Measurements from ENCODE around the gene CYP19A1.

Gene CYP19A1

DNA sequence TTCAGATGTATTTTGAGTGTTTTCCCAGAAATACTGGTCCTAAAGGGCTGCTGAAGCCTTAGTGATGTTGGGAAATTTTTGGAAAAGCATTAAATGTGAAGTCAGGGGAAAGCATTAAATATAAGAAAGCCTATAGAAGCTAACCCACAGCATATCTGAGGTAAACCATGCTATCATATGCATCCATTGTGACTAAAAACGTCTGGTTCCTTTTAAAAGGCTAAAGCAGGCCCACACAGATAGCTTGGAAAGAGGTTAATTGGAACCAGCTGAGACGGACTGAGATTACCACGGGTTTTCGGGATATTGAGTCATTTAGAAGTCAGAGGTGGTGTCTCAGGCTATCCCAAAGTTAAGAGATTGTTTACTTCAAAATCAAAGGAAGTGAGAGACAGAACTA is 78.2 kb downstream of the CYP19A1 start:
- no peak for DNase-seq (ENCODE audit: low read depth)

DNA sequence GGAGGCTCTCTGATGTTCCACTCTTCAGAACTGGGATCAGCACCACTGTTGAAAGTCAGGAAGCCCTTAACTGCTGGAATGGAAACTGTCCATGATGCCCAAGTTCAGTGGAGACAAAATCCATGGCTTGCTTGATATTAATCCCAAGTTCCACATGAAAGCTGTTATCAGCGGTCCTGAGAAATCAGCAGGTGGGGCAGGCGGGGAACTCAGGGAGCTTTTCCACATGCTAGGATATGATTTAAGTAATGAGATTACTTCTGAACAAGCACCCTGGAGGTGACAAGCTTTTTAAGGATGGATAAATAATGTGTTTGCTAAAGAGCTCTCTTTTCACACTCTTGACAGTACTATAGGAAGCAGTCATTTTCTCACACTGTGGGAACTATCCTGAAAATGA is 82.9 kb downstream of the CYP19A1 start:
- DNase-seq (ENCODE audit: low read depth) = no peak

DNA sequence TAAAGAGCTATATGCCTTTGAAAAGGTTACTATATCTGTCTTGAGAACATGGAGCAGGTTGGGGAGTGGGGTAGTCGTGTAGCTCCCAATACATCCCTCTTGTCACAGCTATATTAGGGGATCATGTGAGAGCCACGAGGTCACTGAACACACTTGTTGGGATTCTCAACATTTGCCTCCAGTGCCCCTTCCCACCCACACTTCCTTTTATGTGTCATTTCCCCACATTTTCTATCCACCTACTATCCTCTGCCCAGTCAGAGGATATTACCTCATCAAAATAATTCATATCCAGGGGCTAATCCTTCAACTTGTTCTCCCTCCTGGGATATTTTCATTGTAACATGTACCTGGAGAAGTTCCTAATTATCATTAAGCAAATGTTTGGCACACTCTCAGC is 85.0 kb downstream of the CYP19A1 start:
- DNase-seq (ENCODE audit: low read depth) = no peak

DNA sequence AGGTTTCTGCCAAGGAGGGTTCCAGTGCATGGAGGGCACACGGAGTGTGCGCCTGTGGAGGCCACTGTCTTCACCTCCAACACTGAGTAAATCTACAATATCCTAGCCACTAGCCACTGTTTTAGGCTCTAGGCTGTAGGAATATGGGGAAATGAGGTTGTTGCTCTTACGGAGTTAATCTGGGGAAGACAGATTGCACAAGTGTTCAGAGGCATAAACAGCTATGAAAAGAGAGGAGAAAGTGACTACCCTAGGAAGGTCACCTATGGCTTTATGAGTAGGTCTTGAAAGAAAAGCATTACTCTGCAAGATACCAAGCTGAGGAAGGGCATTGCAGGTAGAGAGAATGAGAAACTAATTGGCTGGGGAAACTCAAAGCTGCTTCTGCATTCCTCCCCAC is 85.7 kb downstream of the CYP19A1 start:
- DNase-seq (ENCODE audit: low read depth) = no peak

DNA sequence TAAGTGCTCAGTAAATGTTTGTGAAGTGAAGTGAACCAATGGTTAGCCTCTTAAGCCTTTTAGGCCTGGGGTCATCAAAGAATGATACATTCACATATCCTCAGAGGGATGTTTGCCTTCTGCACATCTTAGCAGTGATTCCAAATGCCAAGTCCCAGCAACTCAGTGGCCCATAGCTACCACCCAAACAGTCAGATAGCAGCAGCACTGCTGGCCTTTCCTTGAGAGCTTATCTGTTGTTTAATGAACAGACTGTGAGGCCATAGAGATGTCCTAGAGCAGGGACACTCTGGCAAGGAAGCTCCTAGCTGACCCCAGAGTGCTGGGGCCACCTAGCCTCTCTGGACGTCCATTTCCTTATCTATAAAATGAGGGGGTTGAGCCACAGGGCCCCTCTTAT is 86.8 kb downstream of the CYP19A1 start:
- DNase-seq (ENCODE audit: low read depth) = no peak

DNA sequence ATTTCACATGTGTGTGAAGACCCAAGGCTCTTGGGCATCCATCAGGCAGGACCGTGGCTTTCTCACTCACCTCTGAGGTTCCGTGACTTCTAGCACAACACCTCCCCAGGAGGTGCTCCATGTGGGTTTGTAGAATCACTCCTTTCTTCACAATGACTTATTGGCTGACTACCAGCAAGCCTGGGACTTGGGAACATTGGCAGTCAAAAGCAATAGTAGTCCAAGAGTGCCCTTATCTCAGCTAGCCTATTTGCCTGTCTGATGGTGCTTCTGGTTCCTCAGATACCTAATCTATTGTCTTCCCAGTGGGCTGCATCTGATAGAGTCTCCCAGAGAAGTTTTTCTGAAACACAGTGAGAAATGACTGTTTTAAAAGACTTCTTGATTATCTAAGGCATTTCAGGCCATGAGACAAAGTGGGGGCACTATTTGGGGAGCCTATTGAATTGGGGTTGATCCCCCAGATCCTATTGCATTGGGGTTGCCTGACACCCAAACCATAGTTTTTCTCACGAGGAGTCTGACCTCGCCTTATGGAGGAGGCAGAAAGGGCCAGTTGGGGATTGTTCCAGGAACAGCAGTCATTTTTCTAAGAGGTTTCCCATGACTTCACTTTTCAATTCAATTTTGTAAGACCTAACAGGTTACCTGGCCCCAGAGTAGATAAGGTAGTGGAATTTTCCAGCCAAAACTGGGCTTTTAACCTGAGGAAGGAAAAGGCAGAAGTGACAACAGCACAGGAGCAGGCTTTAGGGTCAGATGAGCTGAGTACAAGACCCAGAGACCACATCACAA is 88.0 kb downstream of the CYP19A1 start:
- no peak for DNase-seq (ENCODE audit: low read depth)

DNA sequence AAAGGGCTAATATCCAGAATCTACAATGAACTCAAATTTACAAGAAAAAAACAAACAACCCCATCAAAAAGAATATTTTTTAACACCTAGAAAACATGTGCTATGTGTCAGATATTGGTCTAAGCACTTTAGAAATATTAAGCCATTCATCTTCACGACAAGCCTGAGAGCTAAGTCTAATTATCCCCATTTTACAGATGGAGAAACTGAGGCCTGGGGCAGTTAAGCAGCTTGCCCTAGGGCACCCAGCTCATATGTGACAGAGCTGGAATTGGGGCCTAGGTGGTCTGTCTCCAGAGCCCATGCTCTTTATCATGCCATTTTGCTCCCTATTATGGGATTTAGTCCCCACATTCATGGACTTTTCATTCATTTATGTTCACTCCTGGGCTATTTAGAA is 92.8 kb downstream of the CYP19A1 start:
- no peak for DNase-seq (ENCODE audit: low read depth)

DNA sequence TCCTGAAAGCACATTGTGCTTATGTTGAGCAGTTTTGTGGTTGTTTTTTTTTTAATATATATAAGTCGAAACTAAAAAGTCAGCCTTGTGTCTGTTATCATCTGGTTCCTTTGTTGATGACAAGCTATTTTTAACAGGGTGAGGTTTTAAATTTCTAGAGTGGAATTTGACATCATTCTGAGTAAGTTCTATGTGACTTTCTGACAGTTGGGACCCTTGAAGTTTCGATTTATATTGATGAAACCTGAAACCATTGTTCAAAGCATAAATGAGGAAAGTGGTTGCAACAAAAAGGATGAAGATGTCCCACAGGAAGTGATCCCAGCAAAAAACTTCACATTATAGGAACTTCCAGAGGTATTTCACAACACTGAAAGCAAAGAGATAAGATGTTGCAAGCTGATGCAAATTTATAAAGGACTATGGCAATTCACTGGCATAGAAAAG is 94.0 kb downstream of the CYP19A1 start:
- DNase-seq (ENCODE audit: low read depth) = no peak

DNA sequence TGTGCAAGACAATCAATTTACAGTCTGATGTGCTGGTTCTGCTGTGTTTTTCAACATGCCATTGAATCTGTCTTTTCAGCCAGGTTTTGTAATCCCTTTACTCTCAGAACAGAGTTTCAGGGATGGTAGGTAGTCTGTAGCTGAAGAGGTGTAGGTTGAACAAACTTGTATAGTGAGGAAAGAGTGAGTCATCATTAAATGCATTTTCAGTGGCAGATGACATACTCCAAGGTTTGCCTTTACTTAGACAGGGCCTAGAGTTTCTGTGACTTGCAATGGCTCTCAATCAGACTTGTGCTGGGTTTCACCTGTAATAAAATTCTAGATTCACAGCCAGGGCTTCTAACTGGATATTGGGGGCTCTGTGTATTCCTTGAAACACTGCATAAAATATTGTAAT is 94.6 kb downstream of the CYP19A1 start:
- DNase-seq (ENCODE audit: low read depth) = no peak

DNA sequence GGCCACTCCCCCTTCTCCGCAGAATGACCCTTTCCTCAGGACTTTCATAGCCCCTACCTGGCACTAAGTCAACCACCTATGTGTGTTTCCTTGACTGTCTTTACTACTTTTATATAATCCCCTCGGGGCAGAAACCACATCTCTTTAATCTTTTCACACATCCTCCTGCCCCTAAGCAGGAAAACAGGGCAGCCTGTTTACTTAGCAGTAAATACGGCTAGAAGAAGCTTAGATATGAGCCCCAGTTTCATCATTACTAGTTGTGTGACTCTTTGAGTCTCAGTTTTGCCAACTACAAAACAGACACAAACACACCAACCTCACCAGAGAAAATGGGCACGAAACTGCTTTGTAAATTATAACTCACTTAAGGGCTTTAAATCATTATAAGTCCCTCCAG is 98.3 kb downstream of the CYP19A1 start:
- DNase-seq (ENCODE audit: low read depth) = no peak

DNA sequence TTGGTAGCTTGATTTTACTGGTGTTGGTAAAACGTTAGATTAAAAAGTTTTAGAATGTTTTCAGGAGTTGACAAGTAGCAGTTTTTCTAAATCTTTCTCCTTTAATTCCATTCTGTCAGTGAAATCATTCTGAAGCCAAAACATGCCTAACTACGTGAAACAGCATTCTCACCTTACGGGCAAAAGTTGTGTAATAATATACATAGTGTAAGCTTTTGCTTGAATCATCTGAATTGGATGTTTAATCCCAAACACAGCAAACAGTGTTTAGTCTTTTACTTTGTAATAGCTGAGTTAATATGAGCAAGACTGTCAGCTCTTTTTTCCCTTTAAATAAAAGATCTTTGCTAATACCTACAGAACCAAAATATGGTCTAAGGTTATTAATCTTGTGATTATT is 100.6 kb downstream of the CYP19A1 start:
- no peak for DNase-seq (ENCODE audit: low read depth)

DNA sequence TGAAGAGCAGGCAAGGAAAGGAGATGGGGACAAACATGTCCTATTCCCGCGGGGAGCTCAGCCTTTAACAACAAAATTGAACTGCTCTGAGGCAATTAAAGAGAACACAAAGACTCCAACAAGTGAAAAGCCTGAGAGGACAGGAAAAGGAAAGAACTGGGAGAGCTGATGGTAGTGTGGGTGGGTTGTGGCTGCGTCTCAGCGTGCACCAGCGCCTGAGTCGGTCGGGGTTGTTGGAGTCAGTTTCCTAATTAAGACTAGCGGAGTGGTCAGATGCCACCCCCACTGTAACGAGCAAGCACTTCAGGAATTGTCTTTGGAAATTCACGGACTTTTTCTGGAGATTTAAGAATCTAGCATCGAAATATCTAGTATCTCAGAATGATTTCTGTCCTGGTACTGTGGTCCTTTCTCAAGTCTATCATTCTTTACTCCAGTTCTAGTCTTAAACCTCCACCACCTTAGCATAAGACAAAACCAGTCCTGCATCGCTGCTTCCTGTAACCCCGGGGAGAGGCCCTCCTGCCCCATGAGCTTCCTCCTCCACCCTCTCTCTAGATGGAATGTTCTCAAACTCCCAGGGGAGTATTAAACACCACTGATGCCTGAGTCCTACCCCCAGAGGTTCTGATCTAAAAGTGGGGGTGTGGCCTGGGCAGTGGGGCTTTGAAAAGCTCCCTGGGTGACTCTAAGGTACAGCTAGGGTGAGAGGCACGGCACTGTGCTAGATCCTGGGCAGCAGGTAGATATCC is 104.0 kb downstream of the CYP19A1 start:
- no peak for DNase-seq (ENCODE audit: low read depth)

DNA sequence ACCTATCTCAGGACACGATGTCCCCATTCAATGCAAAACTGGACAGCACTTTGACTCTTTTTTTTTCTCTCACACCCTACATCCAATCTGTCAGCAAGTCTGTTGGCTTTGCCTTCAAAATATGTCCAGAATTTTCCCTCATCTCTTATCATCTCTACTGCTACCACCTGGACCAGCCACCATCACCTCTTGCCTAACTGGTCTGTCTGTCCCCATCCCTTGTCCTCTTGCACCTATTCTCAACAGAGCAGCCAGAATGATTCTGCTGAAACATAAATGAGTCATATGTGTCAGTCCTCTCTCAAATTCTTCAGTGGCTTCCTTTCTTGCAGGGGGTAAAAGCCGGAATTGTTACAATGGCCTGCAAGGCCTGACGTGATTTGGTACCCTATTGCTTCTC is 105.8 kb downstream of the CYP19A1 start:
- DNase-seq (ENCODE audit: low read depth) = no peak

DNA sequence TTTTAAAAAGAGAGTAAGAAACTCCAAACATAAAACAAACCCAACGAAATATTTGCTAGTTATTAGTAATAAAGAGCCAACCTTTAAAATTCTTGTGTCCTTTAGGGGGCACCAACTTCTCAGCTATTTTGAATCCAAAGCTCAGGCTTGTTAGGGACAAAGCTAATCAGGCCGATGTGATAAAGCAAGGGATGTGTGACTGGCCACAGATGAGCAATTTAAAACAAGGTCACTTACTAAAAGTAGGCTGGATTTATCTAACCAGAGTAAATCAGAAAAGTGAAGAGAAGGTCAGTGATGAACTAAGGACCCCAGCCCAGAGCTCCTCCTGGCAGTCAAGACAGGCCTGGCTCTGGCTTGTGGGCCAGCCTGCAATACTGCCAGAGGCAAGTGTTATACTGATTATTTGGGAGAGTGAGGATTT is 108.5 kb downstream of the CYP19A1 start:
- no peak for DNase-seq (ENCODE audit: low read depth)

DNA sequence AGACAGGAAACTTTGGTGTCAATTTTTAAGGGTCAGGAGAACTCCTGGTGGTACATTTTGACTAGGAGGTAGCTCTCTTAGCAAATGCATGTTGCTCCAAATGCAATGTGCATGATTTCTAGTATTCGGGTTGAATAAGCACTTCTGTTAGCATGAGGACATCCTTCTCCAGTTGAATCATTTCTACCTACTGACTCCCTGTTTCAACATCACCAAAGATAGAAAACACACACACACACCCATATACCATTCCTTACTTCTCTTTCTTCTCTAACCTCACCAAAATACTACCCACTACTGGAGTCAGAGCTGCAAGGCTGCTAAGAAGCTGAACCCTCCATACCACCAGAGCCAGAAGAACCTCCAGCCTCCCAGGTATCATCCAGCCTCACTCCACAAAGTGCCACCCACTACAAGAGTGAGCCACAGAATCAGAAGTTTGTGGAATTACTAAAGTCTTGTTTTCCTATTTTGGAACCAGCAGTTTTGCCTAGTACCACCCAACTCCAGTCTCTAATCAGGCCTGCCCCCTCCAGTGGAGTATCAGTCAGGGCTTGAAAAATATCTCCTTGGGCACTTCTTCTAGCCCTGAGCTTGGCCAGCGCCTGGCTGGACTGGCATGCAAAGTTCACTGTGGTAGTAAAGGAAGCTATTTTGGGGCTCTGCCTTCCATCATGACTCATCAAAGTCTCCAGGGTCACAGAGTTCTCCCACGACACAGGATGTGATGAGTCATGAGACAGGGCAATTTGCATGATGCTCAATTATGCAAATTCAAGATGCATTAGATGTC is 110.3 kb downstream of the CYP19A1 start:
- DNase-seq (ENCODE audit: low read depth) = no peak

DNA sequence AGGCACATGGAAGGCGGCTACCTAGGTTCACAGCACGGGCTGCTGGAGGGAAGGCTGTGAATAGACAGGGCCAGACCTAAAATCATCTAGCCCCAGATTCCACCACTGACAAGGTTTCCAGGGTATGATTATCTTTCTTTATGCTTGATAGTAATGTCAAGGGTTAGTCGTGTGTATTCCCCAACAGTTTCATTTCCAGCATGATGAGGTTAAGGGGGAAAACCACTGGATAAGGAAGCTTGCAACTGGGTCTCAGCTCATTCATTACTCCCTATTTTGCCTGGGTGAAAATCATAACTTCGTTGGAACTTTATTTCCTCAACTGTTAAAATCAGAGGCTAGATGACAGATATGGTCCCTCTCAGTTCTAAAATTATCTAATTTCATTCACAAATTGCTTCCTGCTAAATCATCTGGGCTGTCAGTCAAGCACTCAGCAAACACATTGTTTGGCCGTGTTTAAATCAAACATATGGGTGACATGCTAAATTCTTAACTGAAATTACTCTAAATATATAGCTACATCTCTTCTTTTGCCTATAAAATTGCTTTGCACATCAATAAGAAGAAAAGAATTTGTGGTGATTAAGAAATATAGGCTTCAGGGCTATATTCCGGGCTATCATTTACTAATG is 111.7 kb downstream of the CYP19A1 start:
- no peak for DNase-seq (ENCODE audit: low read depth)

DNA sequence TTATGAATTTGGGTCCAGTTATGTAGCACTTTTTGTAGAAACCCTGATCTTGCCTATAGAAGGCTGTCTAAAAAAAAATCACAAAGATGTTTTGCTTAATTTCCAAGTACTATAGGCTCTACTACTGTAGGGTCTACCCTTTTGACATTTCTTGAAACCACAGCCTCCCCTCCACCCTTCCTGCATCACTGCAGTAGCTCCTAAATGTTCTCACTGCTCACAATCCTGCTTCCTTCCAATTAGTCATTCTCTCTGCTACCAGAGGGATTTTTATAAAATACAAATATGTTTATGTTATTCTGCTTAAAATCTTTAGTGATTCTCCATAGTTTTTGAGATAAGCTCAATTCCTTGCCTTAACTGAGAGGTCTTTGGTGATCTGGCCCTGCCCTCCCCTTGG is 114.0 kb downstream of the CYP19A1 start:
- no peak for DNase-seq (ENCODE audit: low read depth)

DNA sequence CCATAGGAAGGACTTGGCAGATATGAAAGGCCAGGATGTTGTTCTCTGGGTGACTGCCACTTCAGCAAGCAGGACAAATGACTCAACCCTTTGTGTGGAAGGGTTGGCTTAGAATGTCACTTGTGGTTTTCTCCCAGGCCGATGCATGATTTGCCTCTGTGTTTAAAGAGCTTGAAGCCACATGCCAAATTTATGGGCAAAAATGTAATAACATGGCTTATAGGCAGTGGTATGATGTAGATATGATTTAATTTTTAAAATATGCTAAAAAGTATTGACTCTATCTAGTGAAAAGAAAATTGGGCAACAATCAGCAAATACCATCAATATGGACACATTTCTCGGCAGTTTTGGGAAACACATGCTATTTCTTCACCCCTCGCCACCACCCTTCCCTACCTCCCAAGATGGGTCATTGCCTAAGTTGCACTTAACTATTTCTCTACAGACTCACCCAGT is 114.6 kb downstream of the CYP19A1 start:
- no peak for DNase-seq (ENCODE audit: low read depth)

DNA sequence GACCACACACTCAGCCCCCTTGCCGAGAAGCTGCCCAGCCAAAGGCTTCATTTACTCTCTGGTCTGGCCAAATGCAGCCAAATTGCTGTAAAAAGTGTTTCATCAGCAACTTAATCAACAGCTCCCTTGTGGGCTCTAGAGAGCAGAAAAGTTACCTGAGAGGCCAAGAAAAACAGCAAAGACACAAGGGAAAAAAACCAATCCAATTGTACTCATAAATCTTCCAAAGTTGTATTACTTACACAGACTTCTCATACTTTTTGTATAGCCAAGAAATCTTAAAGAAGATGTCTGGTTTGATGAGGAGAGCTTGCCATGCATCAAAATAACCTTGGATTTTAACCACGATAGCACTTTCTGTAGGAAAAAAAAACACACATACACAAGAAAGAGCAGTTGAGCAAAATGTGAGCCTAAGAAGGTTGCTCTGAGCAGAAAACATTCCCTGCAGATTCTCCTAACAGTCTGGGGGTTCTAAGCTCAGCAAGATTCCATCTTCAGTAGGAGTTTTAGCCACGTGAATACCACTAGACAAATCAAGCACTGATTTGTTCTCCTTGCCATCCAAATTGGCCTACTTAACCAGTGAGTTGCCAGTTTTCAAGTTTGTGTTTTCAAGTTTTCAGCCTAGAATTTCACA is 120.0 kb downstream of the CYP19A1 start:
- DNase-seq (ENCODE audit: low read depth) = no peak

DNA sequence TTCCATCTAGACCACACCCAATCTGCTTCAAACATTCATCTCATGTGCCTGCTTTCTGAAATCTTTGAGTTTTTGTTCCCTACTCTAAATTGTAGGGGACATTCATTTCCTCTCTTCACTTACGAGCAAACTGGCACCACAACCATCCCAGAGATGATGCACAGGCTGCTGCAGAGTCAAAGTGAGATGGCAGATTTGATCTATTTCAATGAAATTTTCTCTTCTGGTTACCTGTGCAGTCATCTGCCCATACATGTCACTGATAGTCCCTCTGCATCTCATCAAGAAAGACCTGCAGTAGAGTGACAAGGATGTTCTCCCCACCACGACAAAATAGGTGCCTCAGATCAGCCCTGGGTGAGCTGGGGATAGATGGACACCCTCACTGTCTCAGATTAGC is 125.5 kb downstream of the CYP19A1 start:
- no peak for DNase-seq (ENCODE audit: low read depth)

DNA sequence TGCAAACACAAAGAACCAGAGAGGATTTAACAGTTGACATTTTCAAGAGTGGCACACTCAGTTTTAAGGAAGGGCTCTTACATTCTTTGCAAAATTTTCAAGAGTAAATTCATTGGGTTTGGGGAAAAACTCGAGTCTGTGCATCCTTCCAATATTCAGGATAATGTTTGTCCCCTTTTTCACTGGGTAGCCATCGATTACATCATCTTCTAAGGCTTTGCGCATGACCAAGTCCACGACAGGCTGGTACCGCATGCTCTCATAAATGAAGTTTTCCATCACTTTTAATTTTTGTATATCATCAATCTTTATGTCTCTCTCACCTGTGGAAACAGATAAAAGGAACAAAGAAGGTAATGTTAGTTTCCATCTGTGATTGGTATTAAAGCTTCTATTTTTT is 126.2 kb downstream of the CYP19A1 start:
- DNase-seq (ENCODE audit: low read depth) = no peak

Measured in stimulated activated CD8-positive, alpha-beta memory T cell treated with anti-CD3 and anti-CD28 coated beads, Interleukin-7, amount 100 ng/mL, for 24 hours (primary cell).